GM18505 (cell line): Measurements from ENCODE around the gene ARPP21.

Source experiments
- ATAC-seq: cut with Tn5 transposase; IDR thresholded peaks from one replicate; pipeline ENCODE4 v1.9.1; 2021; ENCODE audit not compliant: unreplicated experiment
- POLR2A ChIP-seq: IDR thresholded peaks from 4 replicates; pipeline ENCODE4 v1.6.1; 2011; ENCODE audit warnings: borderline replicate concordance; ENCODE audit not compliant: insufficient read depth, insufficient read length; ENCODE audit errors: extremely low read depth

Gene ARPP21

GRCh38 chr3:35773417-35773816 is 134.1 kb downstream of the ARPP21 start:
- no peak for TF ChIP-seq POLR2A
- no peak for ATAC-seq

GRCh38 chr3:35776346-35776745 is 137.0 kb downstream of the ARPP21 start:
- TF ChIP-seq POLR2A = no peak
- no peak for ATAC-seq

- no peak for TF ChIP-seq POLR2A
- no peak for ATAC-seq
Measured at GRCh38 chr3:35777065-35777464, 137.7 kb downstream of the ARPP21 start.

- no peak for ATAC-seq
- TF ChIP-seq POLR2A = no peak
Measured at GRCh38 chr3:35777563-35778554, 138.5 kb downstream of the ARPP21 start.

- no peak for ATAC-seq
- TF ChIP-seq POLR2A = no peak
Measured at GRCh38 chr3:35779611-35780010, 140.3 kb downstream of the ARPP21 start.

- no peak for TF ChIP-seq POLR2A
- ATAC-seq = no peak
Measured at GRCh38 chr3:35780800-35781199, 141.5 kb downstream of the ARPP21 start.

GRCh38 chr3:35781558-35781957 is 142.2 kb downstream of the ARPP21 start:
- ATAC-seq = no peak
- no peak for TF ChIP-seq POLR2A

- no peak for TF ChIP-seq POLR2A
- no peak for ATAC-seq
Measured at GRCh38 chr3:35782355-35782754, 143.0 kb downstream of the ARPP21 start.

GRCh38 chr3:35784169-35784568 is 144.8 kb downstream of the ARPP21 start:
- ATAC-seq = no peak
- TF ChIP-seq POLR2A = no peak

- no peak for ATAC-seq
- no peak for TF ChIP-seq POLR2A
Measured at GRCh38 chr3:35785234-35785888, 146.0 kb downstream of the ARPP21 start.

GRCh38 chr3:35787936-35788335 is 148.6 kb downstream of the ARPP21 start:
- TF ChIP-seq POLR2A = no peak
- no peak for ATAC-seq

- TF ChIP-seq POLR2A = no peak
- no peak for ATAC-seq
Measured at GRCh38 chr3:35789042-35789831, 149.9 kb downstream of the ARPP21 start.

GRCh38 chr3:35790764-35791163 is 151.4 kb downstream of the ARPP21 start:
- TF ChIP-seq POLR2A = no peak
- ATAC-seq = no peak
